ENCODE data around the gene PRDM16. TPM values are rescaled to one million over a fixed set of nuclear protein-coding genes. Genes with fewer than 3 reads are reported as not detected.

Gene PRDM16
- total RNA-seq, 1 experiment from 2014 or later = 0.95 TPM

- Histone ChIP-seq H3K36me3 (no peaks in the 10 kb centered on the region), H3K9me3 (no peaks in the 10 kb centered on the region), H3K27me3 (no peaks in the 10 kb centered on the region), H3K4me3 (no peak overlapping the region)
- no peak for DNase-seq
Measured at GRCh38 chr1:3116150-3116510, 47.1 kb downstream of the PRDM16 start.

GRCh38 chr1:3116560-3116959, 47.6 kb downstream of the PRDM16 start:
- no peak for DNase-seq
- H3K27me3 ChIP-seq = no peaks in the 10 kb centered on the region
- no peaks in the 10 kb centered on the region for H3K36me3 ChIP-seq
- no peak overlapping the region for H3K4me3 ChIP-seq
- no peaks in the 10 kb centered on the region for H3K9me3 ChIP-seq

GRCh38 chr1:3117879-3118278, 48.9 kb downstream of the PRDM16 start:
- H3K36me3 ChIP-seq = no peaks in the 10 kb centered on the region
- H3K27me3 ChIP-seq = no peaks in the 10 kb centered on the region
- no peak overlapping the region for H3K4me3 ChIP-seq
- no peak for DNase-seq
- no peaks in the 10 kb centered on the region for H3K9me3 ChIP-seq

DNA sequence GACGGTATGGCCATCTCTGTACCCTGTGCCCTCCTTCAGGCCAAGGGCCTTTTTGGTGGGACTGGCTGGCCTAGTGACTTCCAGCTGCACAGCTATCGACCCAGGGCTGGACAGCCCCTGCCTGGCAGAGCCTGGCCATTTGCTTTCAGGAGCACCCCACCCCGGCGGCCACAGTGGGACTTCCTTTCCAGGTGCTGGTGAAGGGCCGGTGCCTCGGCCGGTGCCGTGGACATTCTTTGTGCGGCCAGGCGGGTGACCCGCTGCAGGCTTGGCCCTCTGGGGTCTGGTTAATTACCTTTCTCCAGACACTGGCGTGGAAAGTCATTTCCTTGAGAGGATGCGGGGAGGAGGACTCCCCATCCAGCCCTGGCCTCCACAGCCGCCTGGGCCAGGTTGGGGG, 50.1 kb downstream of the PRDM16 start:
- no peaks in the 10 kb centered on the region for H3K9me3 ChIP-seq

GRCh38 chr1:3119725-3120124, 50.7 kb downstream of the PRDM16 start:
- H3K9me3 ChIP-seq = no peaks in the 10 kb centered on the region
- no peaks in the 10 kb centered on the region for H3K36me3 ChIP-seq

More for the DNA sequence above, 50.1 kb downstream of the PRDM16 start:
- Histone ChIP-seq H3K36me3 (no peaks in the 10 kb centered on the region), H3K27me3 (no peaks in the 10 kb centered on the region), H3K4me3 (no peak overlapping the region)
- no peak for DNase-seq

GRCh38 chr1:3120140-3120539, 51.1 kb downstream of the PRDM16 start:
- no peak for DNase-seq
- Histone ChIP-seq H3K36me3 (no peaks in the 10 kb centered on the region), H3K4me3 (no peak overlapping the region), H3K27me3 (no peaks in the 10 kb centered on the region), H3K9me3 (no peaks in the 10 kb centered on the region)

More at GRCh38 chr1:3119725-3120124, 50.7 kb downstream of the PRDM16 start:
- Histone ChIP-seq H3K27me3 (no peaks in the 10 kb centered on the region), H3K4me3 (no peak overlapping the region)
- no peak for DNase-seq

DNA sequence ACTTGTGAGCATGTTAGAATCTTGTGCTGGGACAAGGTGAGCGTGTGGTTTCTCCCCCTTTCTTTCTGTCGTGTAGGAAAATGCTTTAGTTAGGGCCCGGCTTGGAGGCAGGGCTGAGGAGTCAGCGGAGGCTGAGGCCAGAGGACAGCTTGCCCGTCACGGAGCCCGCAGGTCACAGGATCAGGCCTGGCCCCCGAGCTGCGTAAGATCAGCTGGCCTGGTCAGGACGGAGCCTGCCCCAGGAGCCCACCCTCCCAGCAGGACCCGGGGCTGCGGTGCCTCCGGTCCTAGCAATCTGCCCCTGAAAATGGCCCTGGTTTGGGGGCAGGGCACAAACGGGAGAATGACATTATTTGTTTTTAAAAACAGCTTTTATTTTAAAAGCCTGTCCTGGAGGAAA, 52.0 kb downstream of the PRDM16 start:
- no peak overlapping the region for H3K4me3 ChIP-seq
- no peak for DNase-seq
- no peaks in the 10 kb centered on the region for H3K27me3 ChIP-seq
- no peaks in the 10 kb centered on the region for H3K9me3 ChIP-seq
- H3K36me3 ChIP-seq = no peaks in the 10 kb centered on the region

GRCh38 chr1:3121401-3122210, 52.6 kb downstream of the PRDM16 start:
- H3K9me3 ChIP-seq = no peaks in the 10 kb centered on the region

GRCh38 chr1:3122311-3122710, 53.3 kb downstream of the PRDM16 start:
- no peaks in the 10 kb centered on the region for H3K27me3 ChIP-seq
- no peak for DNase-seq
- no peaks in the 10 kb centered on the region for H3K9me3 ChIP-seq
- no peaks in the 10 kb centered on the region for H3K36me3 ChIP-seq
- H3K4me3 ChIP-seq = no peak overlapping the region

More at GRCh38 chr1:3121401-3122210, 52.6 kb downstream of the PRDM16 start:
- Histone ChIP-seq H3K4me3 (no peak overlapping the region), H3K27me3 (no peaks in the 10 kb centered on the region), H3K36me3 (no peaks in the 10 kb centered on the region)
- DNase-seq = no peak

DNA sequence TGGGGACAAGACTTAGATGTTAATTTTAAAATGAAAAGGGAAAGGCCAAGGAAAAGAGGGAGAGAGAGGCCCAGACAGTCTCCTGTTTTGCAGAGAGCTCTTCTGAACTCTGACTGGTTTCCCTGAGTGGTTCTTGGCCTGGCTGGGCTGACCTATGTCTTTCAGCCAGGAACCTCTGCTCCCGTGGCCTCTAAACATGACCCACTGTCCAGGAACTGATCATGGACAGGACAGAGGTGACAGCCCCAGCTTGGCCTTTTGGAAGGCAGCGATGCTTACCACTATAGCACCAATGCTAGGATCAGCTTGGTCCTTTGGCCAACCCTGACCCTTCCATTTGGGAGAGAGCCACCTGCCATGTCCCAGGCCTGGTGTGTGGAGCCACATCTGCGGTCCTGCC, 55.2 kb downstream of the PRDM16 start:
- H3K4me3 ChIP-seq = no peak overlapping the region
- H3K27me3 ChIP-seq = no peaks in the 10 kb centered on the region
- H3K36me3 ChIP-seq = no peaks in the 10 kb centered on the region
- no peak for DNase-seq
- no peaks in the 10 kb centered on the region for H3K9me3 ChIP-seq

- Histone ChIP-seq H3K4me3 (no peak overlapping the region), H3K36me3 (no peaks in the 10 kb centered on the region), H3K9me3 (no peaks in the 10 kb centered on the region), H3K27me3 (no peaks in the 10 kb centered on the region)
- DNase-seq = no peak
Measured at GRCh38 chr1:3125078-3125477, 56.1 kb downstream of the PRDM16 start.

DNA sequence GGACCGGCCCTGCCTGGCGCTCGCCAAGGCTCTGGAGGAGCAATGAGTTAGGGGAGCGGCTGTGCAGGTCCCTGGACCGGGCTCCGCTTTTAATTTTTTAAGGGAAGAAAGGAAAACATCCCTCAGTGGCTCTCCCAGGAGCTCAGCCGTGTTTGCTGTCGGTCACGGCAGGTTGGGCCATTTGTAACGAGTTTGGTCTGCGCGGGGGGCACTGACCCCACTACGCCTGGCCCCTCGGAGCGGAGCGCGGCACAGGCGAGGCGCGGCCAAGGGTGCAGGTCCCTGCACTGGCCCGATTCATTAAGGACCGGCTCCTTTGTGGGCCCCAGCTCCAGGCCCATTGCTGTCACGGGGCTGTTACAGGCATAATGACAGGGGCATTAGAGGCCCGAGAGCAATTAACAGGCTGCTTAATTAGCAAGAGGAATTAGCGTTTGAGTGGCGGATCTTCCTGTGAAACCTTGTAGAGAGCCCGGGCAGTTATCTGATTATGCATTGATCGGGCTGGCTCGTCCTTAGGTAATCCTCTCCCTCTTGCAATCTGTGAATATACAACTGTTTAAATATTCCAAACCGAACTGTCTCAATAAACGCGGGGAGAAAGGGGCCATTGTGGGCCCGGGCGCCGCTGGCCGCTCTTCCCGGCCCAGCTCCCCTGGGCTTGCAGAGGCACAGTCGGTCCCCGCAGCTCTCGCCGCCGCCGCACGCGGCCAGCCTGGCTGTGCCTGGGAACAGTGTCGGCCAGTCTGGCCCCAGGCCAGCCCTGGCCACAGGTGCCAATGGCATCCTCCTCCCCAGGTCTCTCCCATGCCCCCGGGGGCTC, 56.8 kb downstream of the PRDM16 start:
- Histone ChIP-seq H3K9me3 (no peaks in the 10 kb centered on the region), H3K27me3 (no peaks in the 10 kb centered on the region), H3K36me3 (no peaks in the 10 kb centered on the region), H3K4me3 (no peak overlapping the region)
- DNase-seq = no peak

GRCh38 chr1:3126756-3127678, 58.0 kb downstream of the PRDM16 start:
- no peaks in the 10 kb centered on the region for H3K27me3 ChIP-seq
- DNase-seq = no peak
- no peaks in the 10 kb centered on the region for H3K36me3 ChIP-seq
- H3K9me3 ChIP-seq = no peaks in the 10 kb centered on the region
- no peak overlapping the region for H3K4me3 ChIP-seq

DNA sequence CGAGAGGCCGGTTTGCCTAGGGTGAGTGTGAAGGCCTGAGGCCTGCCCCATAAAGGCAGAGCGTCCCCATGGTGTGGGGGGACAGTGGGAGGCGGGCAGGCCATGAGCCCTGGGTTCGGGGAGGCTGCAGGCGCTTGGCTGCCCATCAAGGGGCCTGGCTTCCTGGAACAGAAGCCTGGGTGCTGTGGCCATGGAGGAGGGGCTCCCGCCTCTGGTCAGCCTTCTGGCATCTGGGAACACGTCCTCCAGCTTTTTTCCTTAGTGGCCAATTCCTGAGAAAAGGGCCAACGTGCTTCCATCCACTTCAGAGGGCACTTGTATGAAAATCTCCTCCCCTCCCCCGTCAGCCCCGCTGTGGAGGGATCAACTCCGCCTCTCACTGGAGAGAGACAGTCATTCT, 58.7 kb downstream of the PRDM16 start:
- Histone ChIP-seq H3K9me3 (no peaks in the 10 kb centered on the region), H3K36me3 (no peaks in the 10 kb centered on the region), H3K27me3 (no peaks in the 10 kb centered on the region), H3K4me3 (no peak overlapping the region)
- DNase-seq = no peak

DNA sequence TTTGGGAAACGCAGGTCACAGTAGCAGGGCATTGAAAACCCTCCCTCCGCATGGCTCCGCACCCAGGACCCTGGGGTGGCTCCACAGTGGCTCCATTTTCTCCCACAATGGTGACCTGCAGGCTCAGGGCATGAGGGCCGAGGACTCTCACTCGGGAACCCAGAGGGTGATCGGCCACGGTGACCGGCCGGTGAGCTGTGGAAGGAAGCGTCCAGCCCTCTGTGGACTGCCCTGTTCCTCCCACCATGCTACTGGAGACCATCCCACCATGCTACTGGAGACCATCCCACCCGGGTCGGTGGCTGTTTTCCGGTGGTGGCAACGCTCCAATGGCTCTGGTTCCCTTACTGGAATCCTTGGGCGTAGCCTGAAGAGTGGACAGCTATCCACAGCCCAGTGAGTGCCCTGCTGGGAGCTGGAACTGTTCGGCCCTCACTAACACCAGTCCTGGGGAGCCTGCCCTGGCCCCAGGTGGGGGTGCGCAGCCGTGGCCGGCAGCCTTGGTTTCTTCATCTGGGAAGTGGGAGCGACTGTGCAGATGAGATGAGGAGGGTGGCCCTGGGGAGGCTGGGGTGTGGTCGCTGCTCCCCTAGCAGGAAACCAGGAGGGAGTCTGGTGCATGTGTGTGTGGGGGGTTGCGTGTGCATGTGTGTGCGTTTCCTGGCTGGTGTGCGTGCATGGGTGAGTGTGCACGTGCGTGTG, 59.6 kb downstream of the PRDM16 start:
- Histone ChIP-seq H3K9me3 (no peaks in the 10 kb centered on the region), H3K36me3 (no peaks in the 10 kb centered on the region), H3K27me3 (no peaks in the 10 kb centered on the region), H3K4me3 (no peak overlapping the region)
- DNase-seq = no peak

- Histone ChIP-seq H3K27me3 (no peaks in the 10 kb centered on the region), H3K9me3 (no peaks in the 10 kb centered on the region), H3K36me3 (no peaks in the 10 kb centered on the region), H3K4me3 (no peak overlapping the region)
- DNase-seq = no peak
Measured at GRCh38 chr1:3129133-3129490, 60.1 kb downstream of the PRDM16 start.

Data from MG63 (cell line).